Astrocyte (in vitro differentiated cells and primary cell): ENCODE data around the gene SPRED2. TPM values are rescaled to one million over a fixed set of nuclear protein-coding genes. Genes with fewer than 3 reads are reported as not detected.

ENCODE experiments used
- DNase-seq: peaks from one replicate; pipeline ENCODE4 v3.0.0-alpha.2; 2010; ENCODE audit warnings: low read depth
- FAIRE-seq: peaks from 2 replicates; lab custom pipeline; 2011; peaks lifted over from hg19 to GRCh38; lab: Jason Lieb, UNC
- H2AFZ ChIP-seq: 2 replicates; pipeline ENCODE4 v1.6.0; 2012; ENCODE audit warnings: low read depth, low read length, inconsistent platforms
- H3K27ac ChIP-seq: 2 replicates; pipeline ENCODE4 v1.5.1; 2011; ENCODE audit warnings: low read depth, low read length, inconsistent platforms
- H3K27me3 ChIP-seq: 2 replicates; pipeline ENCODE4 v1.6.0; 2011; ENCODE audit warnings: low read length, inconsistent platforms; ENCODE audit not compliant: insufficient read depth
- H3K36me3 ChIP-seq: 2 replicates; pipeline ENCODE4 v1.5.1; 2011; ENCODE audit warnings: low read length, inconsistent platforms; ENCODE audit not compliant: insufficient read depth
- H3K4me1 ChIP-seq: 2 replicates; pipeline ENCODE4 v1.5.1; 2011; ENCODE audit warnings: low read length, inconsistent platforms; ENCODE audit not compliant: insufficient read depth
- H3K4me2 ChIP-seq: 2 replicates; pipeline ENCODE4 v1.6.0; 2012; ENCODE audit warnings: low read length, inconsistent platforms
- H3K4me3 ChIP-seq: 2 replicates; pipeline ENCODE4 v1.5.1; 2011; ENCODE audit warnings: low read depth, mild to moderate bottlenecking, low read length, inconsistent platforms; ENCODE audit not compliant: insufficient read depth
- H3K79me2 ChIP-seq: 2 replicates; pipeline ENCODE4 v1.6.0; 2012; ENCODE audit warnings: mild to moderate bottlenecking, low read length, inconsistent platforms; ENCODE audit not compliant: insufficient read depth
- H3K9ac ChIP-seq: 2 replicates; pipeline ENCODE4 v1.6.0; 2012; ENCODE audit warnings: mild to moderate bottlenecking, low read length, inconsistent platforms
- H3K9me3 ChIP-seq: 2 replicates; pipeline ENCODE4 v1.5.1; 2012; ENCODE audit warnings: low read depth, mild to moderate bottlenecking, low read length, inconsistent platforms; ENCODE audit not compliant: insufficient read depth
- H4K20me1 ChIP-seq: 2 replicates; pipeline ENCODE4 v1.6.0; 2012; ENCODE audit warnings: low read length, inconsistent platforms; ENCODE audit not compliant: insufficient read depth
- H3K27ac Mint-ChIP-seq: one replicate; pipeline ENCODE4 v1.8.0; 2021; ENCODE audit warnings: mild to moderate bottlenecking, mixed read lengths; ENCODE audit not compliant: unreplicated experiment
- H3K27me3 Mint-ChIP-seq: one replicate; pipeline ENCODE4 v1.8.0; 2021; ENCODE audit warnings: low read depth, mixed read lengths; ENCODE audit not compliant: unreplicated experiment
- H3K36me3 Mint-ChIP-seq: one replicate; pipeline ENCODE4 v1.8.0; 2021; ENCODE audit warnings: low read depth, mixed read lengths; ENCODE audit not compliant: unreplicated experiment
- H3K4me1 Mint-ChIP-seq: one replicate; pipeline ENCODE4 v1.8.0; 2021; ENCODE audit warnings: low read depth, mixed read lengths; ENCODE audit not compliant: unreplicated experiment
- H3K4me3 Mint-ChIP-seq: one replicate; pipeline ENCODE4 v1.8.0; 2021; ENCODE audit warnings: mild to moderate bottlenecking, moderate library complexity, mixed read lengths; ENCODE audit not compliant: unreplicated experiment
- H3K9me3 Mint-ChIP-seq: one replicate; pipeline ENCODE4 v1.8.0; 2021; ENCODE audit warnings: mild to moderate bottlenecking, mixed read lengths; ENCODE audit not compliant: unreplicated experiment
- CTCF ChIP-seq: IDR thresholded peaks from 2 replicates; pipeline ENCODE4 v1.5.1; 2011; ENCODE audit warnings: low read depth, mild to moderate bottlenecking, inconsistent platforms, low read length, moderate library complexity; ENCODE audit not compliant: insufficient read depth
- EZH2 ChIP-seq: IDR thresholded peaks from 2 replicates; pipeline ENCODE4 v1.6.1; 2012; ENCODE audit warnings: mild to moderate bottlenecking, low read length, inconsistent platforms; ENCODE audit not compliant: insufficient read depth
- total RNA-seq: library from RNA; stranded (reverse); gene quantifications from 2 replicates; pipeline ENCODE4 v1.2.1, GENCODE V29; 2021

The SPRED2 gene
- total RNA-seq, 1 donor from 2014 or later = 47.3 TPM

- Histone ChIP-seq H3K9ac (no peak overlapping the region), H3K27me3 (no peaks in the 10 kb centered on the region), H2AFZ (no peak overlapping the region), H3K4me3 (no peak overlapping the region), H3K79me2 (peaks cover 96% of the 10 kb centered on the region), H3K9me3 (no peaks in the 10 kb centered on the region), H3K4me2 (no peak overlapping the region), H4K20me1 (peaks cover 87% of the 10 kb centered on the region), H3K4me1 (peaks cover 4% of the 10 kb centered on the region), H3K36me3 (no peaks in the 10 kb centered on the region), H3K27ac (no peak overlapping the region)
- no peak for FAIRE-seq
- Mint-ChIP-seq H3K9me3 (no peaks in the 10 kb centered on the region), H3K36me3 (peaks cover 6% of the 10 kb centered on the region), H3K27me3 (no peaks in the 10 kb centered on the region), H3K4me3 (no peak overlapping the region), H3K4me1 (peaks cover 47% of the 10 kb centered on the region), H3K27ac (no peak overlapping the region)
- no peak for DNase-seq
- TF ChIP-seq CTCF (no peak), EZH2 (no peak)
Observed at GRCh38 chr2:65389476-65389875, 42.9 kb downstream of the SPRED2 start.

GRCh38 chr2:65388596-65389390 is 43.6 kb downstream of the SPRED2 start:
- H3K4me3 Mint-ChIP-seq = peak overlapping the region; percentile 9
- H3K79me2 ChIP-seq = peaks cover 93% of the 10 kb centered on the region
- peaks cover 8% of the 10 kb centered on the region for H3K36me3 Mint-ChIP-seq
- H4K20me1 ChIP-seq = peaks cover 86% of the 10 kb centered on the region
- no peaks in the 10 kb centered on the region for H3K27me3 ChIP-seq
- H3K4me2 ChIP-seq = no peak overlapping the region
- TF ChIP-seq CTCF (no peak), EZH2 (no peak)
- no peak overlapping the region for H3K9ac ChIP-seq
- peaks cover 51% of the 10 kb centered on the region for H3K4me1 Mint-ChIP-seq
- H3K4me3 ChIP-seq = no peak overlapping the region
- no peaks in the 10 kb centered on the region for H3K9me3 Mint-ChIP-seq
- no peaks in the 10 kb centered on the region for H3K27me3 Mint-ChIP-seq
- no peak overlapping the region for H3K27ac ChIP-seq
- no peak overlapping the region for H2AFZ ChIP-seq
- no peaks in the 10 kb centered on the region for H3K36me3 ChIP-seq
- H3K4me1 ChIP-seq = peaks cover 11% of the 10 kb centered on the region
- no peak for DNase-seq
- H3K9me3 ChIP-seq = no peaks in the 10 kb centered on the region
- FAIRE-seq = no peak
- no peak overlapping the region for H3K27ac Mint-ChIP-seq

GRCh38 chr2:65388051-65388531 is 44.3 kb downstream of the SPRED2 start:
- peaks cover 87% of the 10 kb centered on the region for H4K20me1 ChIP-seq
- Mint-ChIP-seq H3K36me3 (peaks cover 8% of the 10 kb centered on the region), H3K9me3 (no peaks in the 10 kb centered on the region), H3K4me1 (peaks cover 52% of the 10 kb centered on the region), H3K27me3 (no peaks in the 10 kb centered on the region), H3K27ac (no peak overlapping the region), H3K4me3 (no peak overlapping the region)
- no peak overlapping the region for H2AFZ ChIP-seq
- H3K4me2 ChIP-seq = no peak overlapping the region
- peaks cover 86% of the 10 kb centered on the region for H3K79me2 ChIP-seq
- no peak for FAIRE-seq
- H3K27me3 ChIP-seq = no peaks in the 10 kb centered on the region
- H3K9me3 ChIP-seq = no peaks in the 10 kb centered on the region
- H3K27ac ChIP-seq = no peak overlapping the region
- no peak overlapping the region for H3K9ac ChIP-seq
- no peak overlapping the region for H3K4me3 ChIP-seq
- no peak for TF ChIP-seq CTCF
- no peak for TF ChIP-seq EZH2
- H3K4me1 ChIP-seq = peaks cover 18% of the 10 kb centered on the region
- no peak for DNase-seq
- H3K36me3 ChIP-seq = no peaks in the 10 kb centered on the region
